Esophagus (tissue), 2 donors: ENCODE data around the gene SAE1. TPM values are rescaled to one million over a fixed set of nuclear protein-coding genes. Genes with fewer than 3 reads are reported as not detected.

Source experiments
- H3K27ac ChIP-seq, 2 donors: one replicate each; pipeline ENCODE4 v1.5.1; 2013; ENCODE audit warnings: low read depth in 2 of 2, mild to moderate bottlenecking in 2 of 2, inconsistent platforms in 1 of 2, low read length in 1 of 2, moderate library complexity in 1 of 2
- H3K27me3 ChIP-seq, 2 donors: one replicate each; pipeline ENCODE4 v1.6.1; 2013; ENCODE audit warnings: low read length in 2 of 2, control low read depth in 1 of 2, mild to moderate bottlenecking in 1 of 2; ENCODE audit not compliant: insufficient read depth in 2 of 2, control insufficient read depth in 1 of 2
- H3K36me3 ChIP-seq, 2 donors: one replicate each; pipeline ENCODE4 v1.6.1; 2013; ENCODE audit warnings: low read length in 1 of 2; ENCODE audit not compliant: control insufficient read depth in 2 of 2, insufficient read depth in 2 of 2
- H3K4me1 ChIP-seq, 2 donors: one replicate each; pipeline ENCODE4 v1.6.1; 2013; ENCODE audit warnings: low read length in 1 of 2; ENCODE audit not compliant: control insufficient read depth in 2 of 2, insufficient read depth in 2 of 2
- H3K4me3 ChIP-seq, 2 donors: one replicate each; pipeline ENCODE4 v1.5.1; 2013; ENCODE audit warnings: low read length in 2 of 2, mild to moderate bottlenecking in 2 of 2, low read depth in 1 of 2, moderate library complexity in 1 of 2
- H3K9me3 ChIP-seq, 2 donors: one replicate each; pipeline ENCODE4 v1.6.1; 2013; ENCODE audit warnings: mild to moderate bottlenecking in 2 of 2, low read depth in 1 of 2, low read length in 1 of 2, moderate library complexity in 1 of 2; ENCODE audit not compliant: control insufficient read depth in 2 of 2, insufficient read depth in 1 of 2
- WGBS, 2 donors: extraction: QIAGEN DNeasy Blood & Tissue Kit; methylation state at CpG; one replicate each; pipeline ENCODE4 v1.1.7; 2013; 5-methylcytosine and 5-hydroxymethylcytosine counted together
- polyA plus RNA-seq, 2 donors: library from polyadenylated mRNA; stranded (reverse); fragments of 200-250 nt; gene quantifications; one replicate each; pipeline ENCODE4 v1.2.3, GENCODE V29; 2013
- donor health status: healthy with polysubstance abuse.
- donor health status: Bipolar disorder and iron deficiency.

SAE1 gene
- polyA plus RNA-seq, 2 donors = 17.1 to 53.4 TPM

DNA sequence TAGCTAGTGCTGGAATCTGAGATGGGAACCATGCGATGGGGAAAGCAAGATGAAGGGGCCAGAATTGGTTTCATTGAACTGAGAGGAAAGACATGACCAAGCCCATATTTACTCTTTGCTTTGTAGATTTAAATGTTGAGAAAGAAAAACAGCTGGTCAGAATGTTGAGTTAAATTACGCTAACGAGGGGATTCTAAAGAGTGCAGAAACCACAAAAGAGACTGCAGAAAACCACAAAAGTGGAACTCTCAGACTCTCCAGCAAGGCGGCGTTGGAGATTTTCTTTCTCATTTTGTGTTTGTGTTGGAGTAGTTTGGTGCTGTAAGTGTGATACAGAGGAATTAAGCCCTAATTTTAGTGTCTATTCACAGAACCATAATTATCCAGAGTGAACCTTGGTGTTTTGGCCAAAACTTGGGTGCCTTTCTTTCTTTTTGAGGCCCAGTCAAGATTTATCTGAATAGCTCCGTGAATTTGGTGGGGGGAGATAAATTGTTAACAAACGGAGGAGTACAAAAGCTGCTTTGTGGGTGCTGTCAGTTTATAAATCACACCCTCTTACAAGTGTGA, 26.3 kb downstream of the SAE1 start:
- no peaks in the 10 kb centered on the region for H3K9me3 ChIP-seq
- H3K27me3 ChIP-seq = no peaks in the 10 kb centered on the region
- peaks cover 9 to 15% of the 10 kb centered on the region in 2 donors for H3K4me1 ChIP-seq
- H3K4me3 ChIP-seq = no peak overlapping the region
- WGBS, 2 donors = 42 to 52% methylated on average over 7 of the region's 7 CpGs
- peak overlapping the region; percentile 71 to 93 for H3K27ac ChIP-seq
- peaks cover 0 to 4% of the 10 kb centered on the region in 2 donors for H3K36me3 ChIP-seq

DNA sequence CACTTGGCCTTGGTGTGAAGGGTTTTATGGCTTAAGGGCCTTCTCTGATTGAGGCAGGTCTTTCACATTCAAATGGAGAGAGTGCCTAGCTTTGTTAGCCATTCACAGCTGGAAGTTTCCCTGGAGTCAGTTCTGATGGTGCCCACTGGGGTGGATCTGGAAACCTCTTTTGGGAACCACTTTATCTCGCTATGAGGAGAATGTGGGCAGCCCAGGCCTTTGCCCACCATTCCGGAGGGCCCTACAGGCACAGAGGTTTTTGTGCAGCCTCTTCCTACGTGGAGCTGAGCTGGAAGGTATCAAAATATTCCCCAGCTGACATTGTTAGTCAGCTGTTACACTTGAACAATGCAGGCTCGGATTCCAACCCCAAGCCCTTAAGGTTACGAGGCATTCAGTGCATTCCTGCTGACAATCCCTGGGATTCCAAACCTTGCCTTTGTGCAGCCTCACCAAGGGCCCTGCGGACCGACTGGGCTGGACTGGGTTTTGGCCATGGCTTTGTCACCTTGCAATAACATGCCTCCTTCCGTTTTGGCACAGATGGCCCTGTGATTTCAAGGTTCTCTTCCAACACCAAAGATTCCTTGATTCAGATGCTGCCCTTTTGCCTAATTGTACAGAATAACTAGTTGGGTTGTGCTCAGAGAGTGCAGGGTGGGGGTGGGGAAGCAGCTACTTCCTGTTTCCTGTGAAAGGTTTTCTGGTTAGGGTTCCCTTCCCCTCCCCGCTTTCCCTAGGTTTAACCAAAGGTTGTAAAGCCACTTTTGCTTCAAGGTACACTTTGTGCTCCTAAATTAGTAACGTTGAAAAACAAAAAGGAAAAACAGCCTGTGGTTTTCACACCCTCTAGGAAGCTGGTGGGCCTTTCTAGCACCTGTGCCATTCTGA, 27.0 kb downstream of the SAE1 start:
- 30 to 35% methylated on average over 10 of the region's 10 CpGs for WGBS, 2 donors
- H3K27ac ChIP-seq = peak overlapping the region; percentile 71 to 93
- H3K36me3 ChIP-seq = peaks cover 0 to 4% of the 10 kb centered on the region in 2 donors
- H3K9me3 ChIP-seq = no peaks in the 10 kb centered on the region
- no peak overlapping the region for H3K4me3 ChIP-seq
- H3K4me1 ChIP-seq = peaks cover 9 to 15% of the 10 kb centered on the region in 2 donors
- H3K27me3 ChIP-seq = no peaks in the 10 kb centered on the region

DNA sequence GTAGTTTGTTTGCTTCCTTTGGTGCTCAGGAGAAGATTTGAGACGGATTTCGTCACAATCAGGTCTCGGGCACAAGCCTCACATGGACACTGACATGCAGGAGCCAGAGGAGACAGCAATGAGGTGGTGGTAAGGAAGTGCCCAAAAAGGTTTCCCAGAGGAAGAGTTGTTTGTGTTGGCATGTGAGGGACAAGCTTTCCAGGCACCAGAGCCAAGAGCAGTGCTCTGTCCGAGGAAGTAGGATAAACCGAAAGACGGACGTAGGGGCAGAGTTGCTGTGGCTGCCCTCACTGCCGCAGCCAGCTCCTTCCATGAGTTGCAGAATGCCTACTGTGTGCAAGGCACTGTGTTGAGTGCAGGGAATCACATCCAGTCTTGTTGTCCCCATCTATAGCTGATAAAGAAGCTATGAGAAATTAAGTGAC, 27.7 kb downstream of the SAE1 start:
- Histone ChIP-seq H3K4me1 (peaks cover 9 to 15% of the 10 kb centered on the region in 2 donors), H3K27me3 (no peaks in the 10 kb centered on the region), H3K27ac (peak overlapping the region; percentile 71 to 93), H3K4me3 (no peak overlapping the region), H3K9me3 (no peaks in the 10 kb centered on the region), H3K36me3 (peaks cover 0 to 4% of the 10 kb centered on the region in 2 donors)
- WGBS, 2 donors = 55 to 62% methylated on average over 8 of the region's 8 CpGs

DNA sequence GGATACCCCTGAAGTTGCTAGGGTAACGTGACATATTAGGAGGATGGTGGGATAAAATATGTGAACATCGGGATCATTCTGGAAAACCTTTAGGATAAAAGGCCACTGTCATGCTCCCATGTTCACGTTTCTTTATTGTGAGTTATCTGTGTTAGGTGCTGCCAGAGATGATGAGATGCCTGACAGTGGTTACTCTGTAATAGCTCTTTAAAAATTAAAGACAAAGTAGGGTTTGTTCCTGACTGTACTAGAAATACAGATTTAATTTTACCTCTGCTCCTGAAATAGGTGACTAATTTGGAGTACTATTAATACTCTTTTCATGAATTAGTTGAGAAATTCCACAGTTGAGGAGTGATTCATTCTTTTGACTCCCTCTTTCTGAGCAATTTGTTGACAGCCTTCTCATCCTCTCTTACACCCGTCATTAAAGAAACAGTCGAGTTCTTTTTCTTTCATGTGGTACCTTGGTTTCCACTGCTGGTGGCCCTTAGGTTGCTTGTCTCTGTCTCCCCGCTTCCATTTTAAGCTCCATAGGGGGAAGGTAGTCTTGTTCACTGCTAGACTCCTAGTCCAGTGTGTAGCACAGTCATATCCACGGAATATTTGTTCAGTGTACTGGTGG, 28.4 kb downstream of the SAE1 start:
- H3K27me3 ChIP-seq = no peaks in the 10 kb centered on the region
- peaks cover 0 to 4% of the 10 kb centered on the region in 2 donors for H3K36me3 ChIP-seq
- H3K9me3 ChIP-seq = no peaks in the 10 kb centered on the region
- 61 to 72% methylated on average over 7 of the region's 7 CpGs for WGBS, 2 donors
- peak overlapping the region; percentile 71 to 93 for H3K27ac ChIP-seq
- no peak overlapping the region for H3K4me3 ChIP-seq
- H3K4me1 ChIP-seq = peaks cover 9 to 15% of the 10 kb centered on the region in 2 donors

DNA sequence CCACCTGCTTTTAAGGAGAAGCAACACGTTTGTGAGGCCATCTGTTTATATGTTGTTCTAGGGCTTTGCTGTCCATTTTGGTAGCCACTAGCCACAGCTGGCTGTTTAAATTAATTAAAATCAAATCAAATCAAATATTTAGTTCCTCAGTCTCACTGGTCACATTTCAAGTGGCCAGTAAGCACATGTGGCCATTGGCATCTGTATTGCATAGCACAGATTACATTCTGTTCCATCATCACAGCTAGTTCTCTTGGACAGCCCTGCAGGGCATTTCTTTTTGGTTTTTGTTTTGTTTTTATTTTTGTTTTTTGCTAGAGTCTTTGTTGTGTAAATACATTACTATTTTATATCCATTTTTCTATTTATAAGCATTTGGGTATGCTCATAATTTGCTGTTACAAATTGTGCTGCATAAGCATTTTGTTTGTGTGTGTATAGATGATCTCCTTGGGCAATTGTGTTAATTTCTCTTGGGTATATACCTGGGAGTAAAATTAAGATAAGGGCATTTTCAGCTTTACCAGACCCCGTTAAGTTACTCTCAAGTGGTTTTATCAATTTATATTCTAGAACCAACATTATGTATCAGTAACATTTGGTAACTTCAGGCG, 31.3 kb downstream of the SAE1 start:
- Histone ChIP-seq H3K4me1 (peaks cover 9 to 15% of the 10 kb centered on the region in 2 donors), H3K27ac (no peak overlapping the region), H3K36me3 (peaks cover 0 to 2% of the 10 kb centered on the region in 2 donors), H3K9me3 (no peaks in the 10 kb centered on the region), H3K27me3 (no peaks in the 10 kb centered on the region), H3K4me3 (no peak overlapping the region)
- 75 to 77% methylated on average over 3 of the region's 3 CpGs for WGBS, 2 donors

DNA sequence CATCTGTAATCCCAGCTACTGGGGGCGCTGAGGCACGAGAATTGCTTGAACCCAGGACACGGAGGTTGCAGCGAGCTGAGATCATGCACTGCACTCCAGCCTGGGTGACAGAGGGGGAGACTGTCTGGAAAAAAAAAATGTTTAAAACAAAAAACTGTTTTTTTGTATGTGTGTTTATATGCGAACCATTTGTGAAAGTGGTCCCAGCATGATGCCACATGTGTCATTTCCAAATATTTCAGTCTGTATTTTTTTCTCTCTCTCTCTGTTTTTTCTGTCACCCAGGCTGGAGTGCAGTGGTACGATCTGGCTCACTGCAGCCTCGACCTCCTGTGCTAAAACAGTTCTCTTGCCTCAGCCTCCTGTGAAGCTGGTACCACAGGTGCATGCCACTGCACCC, 37.4 kb downstream of the SAE1 start:
- 90 to 93% methylated on average over 7 of the region's 7 CpGs for WGBS, 2 donors
- no peak overlapping the region for H3K27ac ChIP-seq
- no peaks in the 10 kb centered on the region for H3K9me3 ChIP-seq
- no peaks in the 10 kb centered on the region for H3K27me3 ChIP-seq
- peaks cover 7 to 8% of the 10 kb centered on the region in 2 donors for H3K36me3 ChIP-seq
- H3K4me3 ChIP-seq = no peak overlapping the region
- no peaks in the 10 kb centered on the region for H3K4me1 ChIP-seq

DNA sequence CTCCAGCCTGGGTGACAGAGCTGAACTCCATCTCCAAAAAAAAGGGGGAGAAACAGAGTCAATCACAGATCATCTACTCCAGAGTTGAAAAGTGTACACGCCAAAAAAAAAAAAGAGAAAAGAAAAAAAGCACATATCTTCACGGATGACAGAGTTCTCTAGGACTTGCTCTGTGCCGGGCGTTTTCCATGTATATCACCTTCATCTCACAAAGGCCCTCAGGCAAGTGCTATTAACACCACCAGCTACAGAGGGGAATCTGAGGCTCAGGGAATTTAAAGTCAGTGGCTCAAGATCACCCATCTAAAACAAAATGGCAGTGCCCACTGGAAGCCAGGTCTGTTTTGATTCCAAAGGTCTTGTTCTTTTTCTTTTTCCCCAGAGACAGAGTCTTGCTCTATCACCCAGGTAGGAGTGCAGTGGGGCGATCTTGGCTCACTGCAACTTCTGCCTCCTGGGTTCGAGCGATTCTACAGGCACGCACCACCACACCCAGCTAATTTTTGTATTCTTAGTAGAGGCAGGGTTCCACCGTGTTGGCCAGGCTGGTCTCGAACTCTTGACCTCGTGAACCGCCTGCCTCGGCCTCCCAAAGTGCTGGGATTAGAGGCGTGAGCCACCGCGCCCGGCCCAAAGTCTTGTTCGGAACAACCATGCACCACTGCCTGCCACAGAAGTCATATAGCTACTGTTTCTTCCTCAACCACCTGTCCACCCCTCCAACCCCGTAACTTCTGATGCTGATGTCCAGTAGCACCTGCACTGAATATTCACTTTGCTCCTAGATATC, 42.2 kb downstream of the SAE1 start:
- Histone ChIP-seq H3K27ac (no peak overlapping the region), H3K4me3 (no peak overlapping the region), H3K36me3 (peaks cover 8 to 10% of the 10 kb centered on the region in 2 donors), H3K9me3 (no peaks in the 10 kb centered on the region), H3K27me3 (no peaks in the 10 kb centered on the region), H3K4me1 (peaks cover 0 to 4% of the 10 kb centered on the region in 2 donors)
- 91 to 94% methylated on average over 19 of the region's 19 CpGs for WGBS, 2 donors

DNA sequence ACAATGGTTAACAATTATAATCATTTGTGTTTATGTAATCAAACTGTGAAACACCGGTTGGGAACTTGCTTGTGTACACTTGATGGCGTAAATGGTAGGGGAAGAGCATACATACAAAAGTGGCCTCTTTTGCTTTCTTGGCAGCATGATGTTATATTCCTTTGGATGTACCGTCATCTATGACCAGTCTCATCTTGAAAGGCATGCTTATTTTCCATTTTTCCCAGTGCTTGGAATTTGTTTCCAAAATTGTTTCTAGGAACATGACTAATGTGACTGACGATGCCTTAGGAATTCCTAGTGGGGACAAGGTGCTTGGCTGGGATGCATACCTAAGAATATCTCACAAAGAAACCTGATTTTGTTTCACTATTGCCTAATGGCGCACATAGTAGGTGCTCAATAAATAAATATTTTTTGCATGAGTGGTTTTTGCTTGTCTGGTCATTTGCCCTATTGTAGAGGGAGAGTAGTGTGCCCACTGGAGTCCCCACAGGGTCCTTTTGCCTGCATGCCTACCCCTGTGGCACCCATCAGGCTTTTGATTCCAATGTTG, 45.5 kb downstream of the SAE1 start:
- peaks cover 0 to 4% of the 10 kb centered on the region in 2 donors for H3K4me1 ChIP-seq
- peak overlapping the region; percentile 17 to 63 for H3K27ac ChIP-seq
- no peaks in the 10 kb centered on the region for H3K27me3 ChIP-seq
- H3K36me3 ChIP-seq = peaks cover 7 to 10% of the 10 kb centered on the region in 2 donors
- H3K9me3 ChIP-seq = no peaks in the 10 kb centered on the region
- WGBS, 2 donors = 63 to 74% methylated on average over 5 of the region's 5 CpGs
- H3K4me3 ChIP-seq = no peak overlapping the region
